ENCODE data around the gene AFDN. TPM values are rescaled to one million over a fixed set of nuclear protein-coding genes. Genes with fewer than 3 reads are reported as not detected.

AFDN gene
- total and polyA plus RNA-seq, 2 of the 8 experiments (the other 6 are each of a cell fraction or from before 2014, with no cell fraction given) = 53.4 to 192 TPM

DNA sequence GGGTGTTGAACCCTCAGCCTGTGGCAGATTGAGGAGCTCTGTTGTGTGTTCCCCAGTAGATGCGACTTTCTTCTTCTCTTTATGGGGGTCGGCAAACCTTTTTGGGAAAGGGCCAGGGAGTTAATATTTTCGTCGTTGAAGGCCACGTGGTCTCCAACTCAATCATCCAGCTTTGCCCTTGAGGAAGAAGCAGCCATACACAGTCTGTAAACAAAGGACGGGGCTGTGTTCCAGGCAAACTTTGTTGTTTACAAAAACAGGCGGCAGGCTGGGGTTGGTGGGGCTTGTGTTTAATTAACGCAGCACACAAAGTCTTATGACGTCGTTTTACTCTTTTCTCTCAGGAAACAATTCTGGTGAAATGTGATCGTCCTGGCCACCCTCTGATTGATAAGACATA is 190.9 kb downstream of the AFDN start:
- no peak overlapping the region for H3K56ac ChIP-seq (replicated peaks; ENCODE audit: insufficient read length, low read depth, low read length)
- no peak overlapping the region for H2AFZ ChIP-seq (ENCODE audit: low read length)
- H3K23ac ChIP-seq (ENCODE audit: insufficient read length) = no peak overlapping the region
- no peak overlapping the region for H3K4me2 ChIP-seq (ENCODE audit: insufficient read depth in 1 of 2, low read depth in 2 of 2, low read length in 2 of 2)
- WGBS, 2 experiments (ENCODE audit: extremely low coverage in 1 of 2, insufficient coverage in 1 of 2, insufficient read length in 1 of 2, insufficient replicate concordance in 2 of 2, low coverage in 1 of 2, low lambda C conversion rate in 2 of 2, missing lambda C conversion rate in 1 of 2) = 85% methylated on average over 11 of the region's 11 CpGs; no CpG with 5 or more reads in 1 of the 2 experiments
- H2BK12ac ChIP-seq (ENCODE audit: low read depth, low read length) = no peak overlapping the region
- peaks cover 0 to under 1% of the 10 kb centered on the region in 2 experiments; a peak in 1 of 4 replicates for H3K9me3 ChIP-seq (ENCODE audit: insufficient read depth in 2 of 2, low read depth in 1 of 2, low read length in 1 of 2)
- no peak overlapping the region for H2BK20ac ChIP-seq (ENCODE audit: low read length)
- no peaks in the 10 kb centered on the region for H4K20me1 ChIP-seq (replicated peaks in 1 of 2; ENCODE audit: control insufficient read depth in 1 of 2, insufficient read depth in 2 of 2, low read length in 2 of 2)
- no peak overlapping the region for H3K14ac ChIP-seq (ENCODE audit: insufficient read length)
- no peak overlapping the region for H4K91ac ChIP-seq (replicated peaks; ENCODE audit: insufficient read length, low read length)
- CTCF ChIA-PET (ENCODE audit: partially characterized antibody) = interaction anchor here (0.7 to 1.3 kb wide), 5 partner anchors 9 to 119 kb away, joined by 3 to 4 read pairs (median 3); no protein-coding TSS in a partner anchor
- no peak overlapping the region for H4K5ac ChIP-seq (ENCODE audit: insufficient read length, low read depth, low read length)
- no peak overlapping the region for H3K4ac ChIP-seq (replicated peaks; ENCODE audit: insufficient read length, low read depth, low read length)
- no peak overlapping the region for H2AK5ac ChIP-seq (ENCODE audit: low read depth, low read length)
- no peak overlapping the region for H2BK5ac ChIP-seq (ENCODE audit: low read depth, low read length)
- no peaks in the 10 kb centered on the region for H3K27me3 ChIP-seq (replicated peaks in 1 of 4; ENCODE audit: control insufficient read depth in 3 of 4, extremely low read depth in 1 of 4, insufficient read depth in 3 of 4, low read length in 3 of 4)
- POLR2A ChIA-PET (ENCODE audit: partially characterized antibody) = no interaction called here
- no peak overlapping the region for H4K8ac ChIP-seq (ENCODE audit: extremely low read depth, insufficient read depth, low read length)
- no peak overlapping the region for H2BK15ac ChIP-seq (ENCODE audit: low read length)
- H3K27ac ChIP-seq (ENCODE audit: low read depth, low read length) = no peak overlapping the region
- H3K18ac ChIP-seq (ENCODE audit: extremely low read depth, low read length) = no peak overlapping the region
- no peaks in the 10 kb centered on the region for H3K36me3 ChIP-seq (ENCODE audit: control insufficient read depth in 2 of 4, insufficient read depth in 4 of 4, low read length in 3 of 4)
- DNase-seq (ENCODE audit: low read depth in 1 of 2, low spot score in 2 of 2) = peak in 1 of 2 experiments; percentile 20
- H3K23me2 ChIP-seq (ENCODE audit: low read depth, low read length) = peaks cover 2% of the 10 kb centered on the region
- no peaks in the 10 kb centered on the region for H3K79me2 ChIP-seq (ENCODE audit: control insufficient read depth in 1 of 2, insufficient read depth in 2 of 2, low read length in 2 of 2)
- H2BK120ac ChIP-seq (replicated peaks; ENCODE audit: low read depth, low read length) = no peak overlapping the region
- no peak for FAIRE-seq
- H3K4me1 ChIP-seq (replicated peaks in 1 of 4; ENCODE audit: control insufficient read depth in 3 of 4, insufficient read depth in 4 of 4, low read length in 3 of 4) = peaks cover 0 to 7% (median 2%) of the 10 kb centered on the region in 4 experiments; a peak in 3 of 7 replicates
- H3K9ac ChIP-seq (replicated peaks in 1 of 4; ENCODE audit: extremely low read depth in 1 of 4, low read depth in 3 of 4, low read length in 3 of 4) = no peak overlapping the region
- H3K79me1 ChIP-seq (ENCODE audit: low read depth, low read length) = no peaks in the 10 kb centered on the region
- no peak overlapping the region for H3K4me3 ChIP-seq (ENCODE audit: extremely low read depth in 1 of 4, insufficient read depth in 2 of 4, low read depth in 3 of 4, low read length in 4 of 4)
- TF ChIP-seq, protein P1, sequence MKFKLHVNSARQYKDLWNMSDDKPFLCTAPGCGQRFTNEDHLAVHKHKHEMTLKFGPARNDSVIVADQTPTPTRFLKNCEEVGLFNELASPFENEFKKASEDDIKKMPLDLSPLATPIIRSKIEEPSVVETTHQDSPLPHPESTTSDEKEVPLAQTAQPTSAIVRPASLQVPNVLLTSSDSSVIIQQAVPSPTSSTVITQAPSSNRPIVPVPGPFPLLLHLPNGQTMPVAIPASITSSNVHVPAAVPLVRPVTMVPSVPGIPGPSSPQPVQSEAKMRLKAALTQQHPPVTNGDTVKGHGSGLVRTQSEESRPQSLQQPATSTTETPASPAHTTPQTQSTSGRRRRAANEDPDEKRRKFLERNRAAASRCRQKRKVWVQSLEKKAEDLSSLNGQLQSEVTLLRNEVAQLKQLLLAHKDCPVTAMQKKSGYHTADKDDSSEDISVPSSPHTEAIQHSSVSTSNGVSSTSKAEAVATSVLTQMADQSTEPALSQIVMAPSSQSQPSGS (IDR thresholded peaks at IDR 0.05; ENCODE audit: low read length) = no peak
- no peak for TF ChIP-seq RFX5 (IDR thresholded peaks at IDR 0.05; ENCODE audit: borderline replicate concordance, low read depth, low read length)
- TF ChIP-seq RNF2 (IDR thresholded peaks at IDR 0.05; ENCODE audit: borderline replicate concordance, low read depth, low read length, missing control alignments, poor library complexity, severe bottlenecking) = no peak
- TF ChIP-seq SP2 (IDR thresholded peaks at IDR 0.05; ENCODE audit: low read length) = no peak
- TF ChIP-seq SIX5 (IDR thresholded peaks at IDR 0.05; ENCODE audit: low read depth, low read length) = no peak
- no peak for TF ChIP-seq RXRA (IDR thresholded peaks at IDR 0.05; ENCODE audit: insufficient read depth, low read depth, low read length)
- no peak for TF ChIP-seq CREB1 (IDR thresholded peaks at IDR 0.05)
- TF ChIP-seq SIN3A (conservative IDR thresholded peaks at IDR 0.05 in 1 of 2, IDR thresholded peaks at IDR 0.05 in 1 of 2; ENCODE audit: low read depth in 1 of 2, low read length in 2 of 2) = no peak
- no peak for TF ChIP-seq HDAC6 (IDR thresholded peaks at IDR 0.05; ENCODE audit: low read depth, low read length)
- TF ChIP-seq USF2 (IDR thresholded peaks at IDR 0.05; ENCODE audit: low read length) = no peak
- TF ChIP-seq SRF (IDR thresholded peaks at IDR 0.05; ENCODE audit: low read depth, low read length) = no peak

Measured in H1 (cell line).